GM10266 (cell line): ENCODE measurements around the gene PMM1.

Experiments used
- DNase-seq: peaks from one replicate; pipeline ENCODE4 v3.0.0; 2012; ENCODE audit errors: extremely low spot score
- CTCF ChIP-seq: IDR thresholded peaks from 2 replicates; pipeline ENCODE4 v1.5.1; 2012; ENCODE audit warnings: mild to moderate bottlenecking, low read depth; ENCODE audit not compliant: control insufficient read depth, insufficient read depth; ENCODE audit errors: missing control alignments

PMM1 gene

GRCh38 chr22:41550952-41551491 is 38.6 kb downstream of the PMM1 start:
- no peak for DNase-seq
- no peak for TF ChIP-seq CTCF

GRCh38 chr22:41548830-41549211 is 40.8 kb downstream of the PMM1 start:
- TF ChIP-seq CTCF, result no peak

GRCh38 chr22:41544671-41545476 is 44.8 kb downstream of the PMM1 start:
- DNase-seq, result no peak
- TF ChIP-seq CTCF, result no peak

More at GRCh38 chr22:41548830-41549211, 40.8 kb downstream of the PMM1 start:
- DNase-seq, result no peak

- peak; percentile 88 for TF ChIP-seq CTCF
Measured at GRCh38 chr22:41543854-41544670, 45.6 kb downstream of the PMM1 start, which contains the start of gene POLR3H. TSS of gene POLR3H (minus strand) at chr22:41544470. CDS start at chr22:41544101, 369 bp downstream.

GRCh38 chr22:41542224-41542623 is 47.4 kb downstream of the PMM1 start:
- TF ChIP-seq CTCF, result no peak
- DNase-seq, result no peak

More at GRCh38 chr22:41543854-41544670, 45.6 kb downstream of the PMM1 start, which contains the start of gene POLR3H:
- peak; percentile 99 for DNase-seq

GRCh38 chr22:41541484-41541883 is 48.2 kb downstream of the PMM1 start:
- no peak for TF ChIP-seq CTCF
- DNase-seq, result no peak
